Measurements from ENCODE around the gene GFY. TPM values are rescaled to one million over a fixed set of nuclear protein-coding genes. Genes with fewer than 3 reads are reported as not detected.
"Not testable (repeated sequence)": the region's sequence is repeated elsewhere in the genome, so short reads cannot be mapped to it uniquely, and the experiment has no call there.

GFY gene
- total and polyA plus RNA-seq, 10 donors: not detected

- no peak for DNase-seq
- Histone ChIP-seq H3K27me3 (replicated peaks in 1 of 7) (no peaks in the 10 kb centered on the region), H3K27ac (peak overlapping the region in 7 of 8 donors; percentile 19 to 97 (median 32)), H3K9me3 (no peaks in the 10 kb centered on the region), H3K4me1 (peaks cover 13 to 75% (median 36%) of the 10 kb centered on the region in 6 donors), H3K4me3 (no peak overlapping the region), H3K36me3 (peaks cover 0 to 51% (median 17%) of the 10 kb centered on the region in 6 donors)
- WGBS, 5 donors: 73 to 86% (median 83%) methylated on average over 5 of the region's 5 CpGs
- intact Hi-C loops (cut with DNase I; ENCODE audit: low total_unique reads): no loop called here
- TF ChIP-seq POLR2AphosphoS5 (IDR thresholded peaks at IDR 0.05): no peak
- no peak for TF ChIP-seq CTCF (IDR thresholded peaks at IDR 0.05 in 8 of 11, conservative IDR thresholded peaks at IDR 0.05 in 3 of 11)
- TF ChIP-seq POLR2A (IDR thresholded peaks at IDR 0.05): no peak
Observed at GRCh38 chr19:49455773-49456172, 30.6 kb downstream of the GFY start.

- no peak overlapping the region for H3K4me3 ChIP-seq
- TF ChIP-seq POLR2A (IDR thresholded peaks at IDR 0.05) (no peak), POLR2AphosphoS5 (IDR thresholded peaks at IDR 0.05) (no peak), CTCF (IDR thresholded peaks at IDR 0.05 in 8 of 11, conservative IDR thresholded peaks at IDR 0.05 in 3 of 11) (no peak)
- peak overlapping the region in 7 of 8 donors; percentile 2 to 97 (median 29) for H3K27ac ChIP-seq
- no peaks in the 10 kb centered on the region for H3K9me3 ChIP-seq
- 74 to 88% (median 86%) methylated on average over 5 of the region's 5 CpGs for WGBS, 5 donors
- intact Hi-C loops (cut with DNase I; ENCODE audit: low total_unique reads): no loop called here
- peaks cover 12 to 70% (median 35%) of the 10 kb centered on the region in 6 donors for H3K4me1 ChIP-seq
- H3K36me3 ChIP-seq: peaks cover 0 to 52% (median 18%) of the 10 kb centered on the region in 6 donors
- DNase-seq: no peak
- no peaks in the 10 kb centered on the region for H3K27me3 ChIP-seq (replicated peaks in 1 of 7)
Observed at GRCh38 chr19:49456326-49456725, 31.1 kb downstream of the GFY start.

GRCh38 chr19:49458567-49458903, 33.3 kb downstream of the GFY start:
- DNase-seq: no peak
- Histone ChIP-seq H3K36me3 (peaks cover 0 to 66% (median 27%) of the 10 kb centered on the region in 6 donors), H3K9me3 (no peaks in the 10 kb centered on the region), H3K27ac (peak overlapping the region; percentile 27 to 97 (median 72)), H3K27me3 (replicated peaks in 1 of 7) (no peaks in the 10 kb centered on the region), H3K4me1 (peaks cover 12 to 57% (median 25%) of the 10 kb centered on the region in 6 donors), H3K4me3 (no peak overlapping the region)
- WGBS, 5 donors: 61 to 78% (median 73%) methylated on average over 5 of the region's 5 CpGs
- TF ChIP-seq CTCF (IDR thresholded peaks at IDR 0.05 in 8 of 11, conservative IDR thresholded peaks at IDR 0.05 in 3 of 11): no peak
- TF ChIP-seq POLR2A (IDR thresholded peaks at IDR 0.05): no peak
- no peak for TF ChIP-seq POLR2AphosphoS5 (IDR thresholded peaks at IDR 0.05)
- intact Hi-C loops (cut with DNase I; ENCODE audit: low total_unique reads): no loop called here

- H3K36me3 ChIP-seq: peaks cover 0 to 74% (median 34%) of the 10 kb centered on the region in 6 donors
- H3K4me1 ChIP-seq: peaks cover 6 to 56% (median 18%) of the 10 kb centered on the region in 6 donors
- H3K4me3 ChIP-seq: no peak overlapping the region
- TF ChIP-seq POLR2AphosphoS5 (IDR thresholded peaks at IDR 0.05): no peak
- intact Hi-C loops (cut with DNase I; ENCODE audit: low total_unique reads): no loop called here
- DNase-seq: no peak
- 77 to 96% (median 91%) methylated on average over 6 to 12 of the region's 12 CpGs for WGBS, 5 donors
- no peaks in the 10 kb centered on the region for H3K9me3 ChIP-seq
- peak overlapping the region in 1 of 8 donors; percentile 80 for H3K27ac ChIP-seq
- H3K27me3 ChIP-seq (replicated peaks in 1 of 7): no peaks in the 10 kb centered on the region
Observed at GRCh38 chr19:49459388-49459787, 34.2 kb downstream of the GFY start.

GRCh38 chr19:49461130-49461529, 35.9 kb downstream of the GFY start:
- 0% methylated on average over 1 of the region's 1 CpG; no CpG with 5 or more reads in 3 of the 5 donors for WGBS, 5 donors
- intact Hi-C loops (cut with DNase I; ENCODE audit: low total_unique reads); H3K4me3 ChIP-seq; H3K9me3 ChIP-seq; H3K27me3 ChIP-seq (replicated peaks in 1 of 7); DNase-seq; H3K27ac ChIP-seq: not testable (repeated sequence)
- Histone ChIP-seq H3K36me3 (peaks cover 0 to 84% (median 47%) of the 10 kb centered on the region in 6 donors), H3K4me1 (peaks cover 4 to 41% (median 12%) of the 10 kb centered on the region in 6 donors)
